Uterus (tissue), 4 donors: Measurements from ENCODE around the gene BCAR3. TPM values are rescaled to one million over a fixed set of nuclear protein-coding genes. Genes with fewer than 3 reads are reported as not detected.

Experiments used
- DNase-seq, 2 donors: peaks; one replicate each; pipeline ENCODE4 v3.0.0-alpha.2; 2019 to 2020
- H3K27ac ChIP-seq, 2 donors: fragments of 200-600 bp; sonication (generic); 1 replicate in 1 of 2; 2 replicates in 1 of 2; pipeline ENCODE4 v1.5.1; 2016 to 2018
- H3K27me3 ChIP-seq, 2 donors: fragments of 200-600 bp; sonication (generic); one replicate each; pipeline ENCODE4 v1.5.1; 2018 to 2019; ENCODE audit warnings: control low read depth in 1 of 2
- H3K36me3 ChIP-seq, 2 donors: fragments of 200-600 bp; sonication (generic); one replicate each; pipeline ENCODE4 v1.5.1; 2019; ENCODE audit warnings: control low read depth in 1 of 2
- H3K4me1 ChIP-seq, 2 donors: fragments of 200-600 bp; sonication (generic); one replicate each; pipeline ENCODE4 v1.5.1; 2018 to 2019; ENCODE audit warnings: control low read depth in 1 of 2
- H3K4me3 ChIP-seq, 2 donors: fragments of 200-600 bp; sonication (generic); 1 replicate in 1 of 2; 2 replicates in 1 of 2; pipeline ENCODE4 v1.5.1; 2018 to 2019; ENCODE audit warnings: mild to moderate bottlenecking in 1 of 2
- H3K9me3 ChIP-seq, 2 donors: fragments of 200-600 bp; sonication (generic); one replicate each; pipeline ENCODE4 v1.5.1; 2019; ENCODE audit warnings: control low read depth in 1 of 2
- CTCF ChIP-seq, 4 experiments: fragments of 200-600 bp in 2 of 4; fragments of 450-650 bp in 2 of 4; sonication (generic) in 2 of 4; IDR thresholded peaks; one replicate each; pipeline ENCODE4 v1.5.1; 2016 to 2019; ENCODE audit warnings: antibody characterized with exemption in 4 of 4, mild to moderate bottlenecking in 2 of 4, moderate library complexity in 1 of 4
- POLR2A ChIP-seq, 2 donors: fragments of 450-650 bp; IDR thresholded peaks; one replicate each; pipeline ENCODE4 v1.6.1; 2016; ENCODE audit warnings: antibody characterized with exemption in 2 of 2, mild to moderate bottlenecking in 1 of 2, moderate library complexity in 1 of 2
- intact Hi-C: fragments of 100-400 bp; cut with DNase I; formaldehyde crosslinking; loops from one replicate; pipeline ENCODE4 v1.15.1; 2023; ENCODE audit warnings: low total_unique reads
- total RNA-seq, 4 donors: library from RNA; depleted of rRNA in 3 of 4; stranded (reverse); fragments of >200 nt in 3 of 4; gene quantifications; one replicate each; pipeline versions ENCODE4 v1.1.0 to v1.2.4, GENCODE V29; 2014 to 2023
- donor health status: DM: yes; HTN: yes; CAD: no.

Gene BCAR3
- total RNA-seq, 4 donors from 2014 or later: 8.5 to 56.8 (median 20.2) TPM

DNA sequence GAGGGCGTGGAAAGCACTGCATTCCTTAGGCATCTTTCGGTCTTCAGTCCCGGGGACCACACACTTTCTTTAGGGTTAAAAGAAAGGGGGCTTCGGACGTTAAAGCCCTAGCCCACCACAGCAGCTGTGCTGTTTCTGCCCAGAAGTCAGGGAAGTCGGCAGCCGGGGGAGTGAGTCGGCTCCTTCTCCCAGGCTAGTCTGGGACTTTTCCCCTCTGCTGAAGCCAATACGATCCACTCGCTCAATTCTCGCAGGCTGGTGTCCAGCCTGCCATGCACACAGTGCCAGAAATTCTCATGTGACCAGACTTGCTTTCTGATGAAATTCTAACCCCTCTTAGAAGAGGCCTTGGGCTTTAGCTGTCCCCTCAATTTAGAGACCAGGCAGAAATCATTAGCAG is 67.7 kb downstream of the BCAR3 start:
- Histone ChIP-seq H3K27ac (peak overlapping the region; percentile 64 to 65), H3K27me3 (no peaks in the 10 kb centered on the region), H3K4me3 (peak overlapping the region; percentile 30 to 37), H3K36me3 (no peaks in the 10 kb centered on the region), H3K9me3 (no peaks in the 10 kb centered on the region), H3K4me1 (peaks cover 0 to 14% of the 10 kb centered on the region in 2 donors)
- DNase-seq: peak; percentile 61 to 73
- intact Hi-C loops: loop anchor here (10.0 kb wide), 1 partner anchor 169 kb away; the partner anchor contains the start of gene FNBP1L
- TF ChIP-seq CTCF (IDR thresholded peaks at IDR 0.05) (no peak), POLR2A (IDR thresholded peaks at IDR 0.05) (no peak)

DNA sequence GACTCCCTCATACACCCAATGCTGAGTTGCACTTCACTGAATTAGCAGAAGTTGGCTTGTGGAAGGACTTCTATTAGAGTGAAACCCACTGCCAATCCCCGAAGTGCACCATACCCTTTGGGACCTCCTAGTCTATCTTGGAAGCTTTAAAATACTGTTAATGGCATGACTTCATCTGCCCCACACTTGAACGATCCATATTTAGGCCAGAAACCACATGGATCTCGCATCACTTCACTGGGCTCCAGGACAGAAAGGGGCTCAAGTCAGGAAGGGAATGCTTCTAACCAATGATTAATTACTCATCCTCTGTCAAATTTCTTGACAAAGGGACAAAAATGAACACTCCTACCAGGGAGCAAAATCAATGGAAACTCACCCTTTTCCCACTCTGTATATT is 69.1 kb downstream of the BCAR3 start:
- H3K4me1 ChIP-seq: peaks cover 0 to 14% of the 10 kb centered on the region in 2 donors
- H3K9me3 ChIP-seq: no peaks in the 10 kb centered on the region
- no peaks in the 10 kb centered on the region for H3K27me3 ChIP-seq
- H3K36me3 ChIP-seq: no peaks in the 10 kb centered on the region
- H3K4me3 ChIP-seq: no peak overlapping the region
- intact Hi-C loops: loop anchor here (10.0 kb wide), 1 partner anchor 168 kb away; the partner anchor contains the start of gene FNBP1L
- no peak for DNase-seq
- H3K27ac ChIP-seq: peak overlapping the region; percentile 64 to 65
- TF ChIP-seq POLR2A (IDR thresholded peaks at IDR 0.05): no peak
- no peak for TF ChIP-seq CTCF (IDR thresholded peaks at IDR 0.05)

DNA sequence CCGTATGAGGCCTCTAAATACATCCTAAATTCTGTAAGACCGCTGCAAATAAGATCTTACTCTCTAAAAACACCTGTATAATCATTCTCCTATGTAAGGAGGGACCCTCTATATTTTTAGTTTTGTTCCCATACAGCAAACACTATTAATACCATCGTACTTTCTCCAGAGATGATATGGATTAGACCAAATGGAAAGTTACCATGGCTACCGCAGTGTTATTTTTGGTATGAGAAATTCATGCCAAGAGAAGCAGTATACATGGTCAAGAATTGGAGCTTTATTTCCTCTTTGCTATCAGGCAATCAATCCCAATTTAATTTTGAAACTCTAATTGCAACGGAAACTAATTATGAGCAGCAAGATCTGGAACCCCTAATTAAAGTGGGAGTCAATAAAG is 70.0 kb downstream of the BCAR3 start:
- TF ChIP-seq CTCF (IDR thresholded peaks at IDR 0.05) (no peak), POLR2A (IDR thresholded peaks at IDR 0.05) (no peak)
- Histone ChIP-seq H3K36me3 (no peaks in the 10 kb centered on the region), H3K4me1 (peaks cover 0 to 14% of the 10 kb centered on the region in 2 donors), H3K9me3 (no peaks in the 10 kb centered on the region), H3K27ac (peak overlapping the region in 1 of 2 donors; percentile 17), H3K4me3 (no peak overlapping the region), H3K27me3 (no peaks in the 10 kb centered on the region)
- no peak for DNase-seq
- intact Hi-C loops: loop anchor here (10.0 kb wide), 1 partner anchor 167 kb away; the partner anchor contains the start of gene FNBP1L

- peaks cover 0 to 8% of the 10 kb centered on the region in 2 donors for H3K4me1 ChIP-seq
- H3K4me3 ChIP-seq: no peak overlapping the region
- peak overlapping the region in 1 of 2 donors; percentile 19 for H3K27ac ChIP-seq
- DNase-seq: no peak
- intact Hi-C loops: no loop called here
- H3K36me3 ChIP-seq: no peaks in the 10 kb centered on the region
- no peak for TF ChIP-seq POLR2A (IDR thresholded peaks at IDR 0.05)
- TF ChIP-seq CTCF (IDR thresholded peaks at IDR 0.05): no peak
- no peaks in the 10 kb centered on the region for H3K9me3 ChIP-seq
- no peaks in the 10 kb centered on the region for H3K27me3 ChIP-seq
These were observed 72.1 kb downstream of the BCAR3 start for GRCh38 chr1:93609536-93609935.

GRCh38 chr1:93608187-93609109 is 73.2 kb downstream of the BCAR3 start:
- DNase-seq: no peak
- Histone ChIP-seq H3K36me3 (no peaks in the 10 kb centered on the region), H3K9me3 (no peaks in the 10 kb centered on the region), H3K27me3 (no peaks in the 10 kb centered on the region), H3K27ac (peak overlapping the region; percentile 47 to 61), H3K4me1 (peaks cover 0 to 3% of the 10 kb centered on the region in 2 donors), H3K4me3 (no peak overlapping the region)
- TF ChIP-seq CTCF (IDR thresholded peaks at IDR 0.05) (no peak), POLR2A (IDR thresholded peaks at IDR 0.05) (no peak)
- intact Hi-C loops: no loop called here
